HepG2 (cell line): ENCODE data around the gene NTM. TPM values are rescaled to one million over a fixed set of nuclear protein-coding genes. Genes with fewer than 3 reads are reported as not detected.

ENCODE experiments used
- ATAC-seq: fragments of 200-7000 bp; cut with Tn5 transposase; 3 replicates; pipeline ENCODE4 v1.9.1; 2020; ENCODE audit warnings: mild to moderate bottlenecking, moderate library complexity
- BruUV-seq: library from RNA; stranded (reverse); fragments of 400-500 nt; replicated peaks from 2 replicates; lab custom pipeline; 2021; lab: Mats Ljungman, UMichigan
- CTCF ChIA-PET: fragments of 300-600 bp; formaldehyde crosslinking; extraction: SDS; loops from one replicate; lab custom pipeline; 2021; ENCODE audit warnings: low total read pairs, inconsistent platforms, low intra/inter-chr PET ratio; lab: Yijun Ruan, JAX
- POLR2A ChIA-PET: fragments of 350-600 bp; sonication (Branson Sonifier 250); formaldehyde crosslinking; loops from one replicate; lab custom pipeline; 2020; ENCODE audit warnings: antibody characterized with exemption, inconsistent platforms; lab: Yijun Ruan, JAX
- DNase-seq: peaks from one replicate; pipeline ENCODE4 v3.0.0-alpha.2; 2015; ENCODE audit warnings: low spot score
- FAIRE-seq: peaks from 3 replicates; lab custom pipeline; 2011; peaks lifted over from hg19 to GRCh38; lab: Jason Lieb, UNC
- H2AFZ ChIP-seq: one replicate; pipeline ENCODE4 v1.6.1; 2011; ENCODE audit warnings: low read length, inconsistent platforms
- H3K27ac ChIP-seq: fragments of 300-600 bp; 3 replicates; pipeline ENCODE4 v1.8.0; 2011; ENCODE audit warnings: mixed run types, mild to moderate bottlenecking, mixed read lengths, low read length, inconsistent platforms; ENCODE audit not compliant: insufficient read depth; ENCODE audit errors: extremely low read length
- H3K27me3 ChIP-seq, 2 experiments: fragments of 200-600 bp in 1 of 2; 2 replicates in 1 of 2; 3 replicates in 1 of 2; pipeline versions ENCODE4 v1.6.0 to v1.8.0; 2011; ENCODE audit warnings: low read length in 2 of 2, mild to moderate bottlenecking in 2 of 2, moderate library complexity in 2 of 2, inconsistent platforms in 1 of 2; ENCODE audit not compliant: insufficient read depth in 2 of 2, control insufficient read depth in 1 of 2
- H3K36me3 ChIP-seq, 2 experiments: fragments of 200-600 bp in 1 of 2; replicated peaks in 1 of 2; 2 replicates in 1 of 2; 3 replicates in 1 of 2; pipeline versions ENCODE4 v1.5.1 to v1.8.0; 2011; ENCODE audit warnings: low read length in 2 of 2, inconsistent platforms in 1 of 2; ENCODE audit not compliant: insufficient read depth in 2 of 2, control insufficient read depth in 1 of 2
- H3K4me1 ChIP-seq: 2 replicates; pipeline ENCODE4 v1.5.1; 2012; ENCODE audit warnings: low read length, inconsistent platforms; ENCODE audit not compliant: insufficient read depth
- H3K4me2 ChIP-seq: 2 replicates; pipeline ENCODE4 v1.6.0; 2011; ENCODE audit warnings: low read depth, low read length, inconsistent platforms
- H3K4me3 ChIP-seq, 3 experiments: fragments of 200-600 bp in 1 of 3; sonication (generic), shearing (Covaris generic) in 1 of 3; replicated peaks in 1 of 3; 2 replicates each; pipeline ENCODE4 v1.5.1; 2011 to 2016; ENCODE audit warnings: low read length in 3 of 3, inconsistent platforms in 2 of 3, low read depth in 2 of 3, mild to moderate bottlenecking in 2 of 3, control low read depth in 1 of 3, mixed read lengths in 1 of 3; ENCODE audit not compliant: insufficient read depth in 1 of 3
- H3K79me2 ChIP-seq: one replicate; pipeline ENCODE4 v1.6.1; 2011; ENCODE audit warnings: low read length, inconsistent platforms; ENCODE audit not compliant: insufficient read depth
- H3K9ac ChIP-seq: 2 replicates; pipeline ENCODE4 v1.6.0; 2011; ENCODE audit warnings: mild to moderate bottlenecking, low read depth, low read length, inconsistent platforms; ENCODE audit not compliant: insufficient read depth
- H3K9me3 ChIP-seq: 2 replicates; pipeline ENCODE4 v1.5.1; 2012; ENCODE audit warnings: mild to moderate bottlenecking, low read length
- H4K20me1 ChIP-seq: 2 replicates; pipeline ENCODE4 v1.6.0; 2011; ENCODE audit warnings: inconsistent platforms, mild to moderate bottlenecking, low read length, moderate library complexity; ENCODE audit not compliant: insufficient read depth
- GATA4 ChIP-seq: sonication (generic); IDR thresholded peaks from 2 replicates; pipeline ENCODE4 v1.6.1; 2016; ENCODE audit warnings: antibody characterized with exemption, low read depth, borderline replicate concordance
- HIVEP1 ChIP-seq: sonication (generic); formaldehyde crosslinking; IDR thresholded peaks from 2 replicates; pipeline ENCODE4 v1.4.0; 2020; ENCODE audit warnings: mild to moderate bottlenecking, missing genetic modification reagents
- KAT2B ChIP-seq: fragments of 150-350 bp; IDR thresholded peaks from 2 replicates; pipeline ENCODE4 v1.6.1; 2014; ENCODE audit warnings: low read depth, low read length, borderline replicate concordance
- KMT2A ChIP-seq: sonication (generic); formaldehyde crosslinking; IDR thresholded peaks from 2 replicates; pipeline ENCODE4 v1.4.0; 2020; ENCODE audit warnings: missing genetic modification reagents
- MTA1 ChIP-seq: sonication (generic); formaldehyde crosslinking; IDR thresholded peaks from 2 replicates; pipeline ENCODE4 v1.4.0; 2020; ENCODE audit warnings: missing genetic modification reagents, mild to moderate bottlenecking, borderline replicate concordance
- NR2F2 ChIP-seq: IDR thresholded peaks from 2 replicates; pipeline ENCODE4 v1.6.1; 2012; ENCODE audit warnings: low read depth, inconsistent platforms, borderline replicate concordance
- PHF8 ChIP-seq: sonication (generic); formaldehyde crosslinking; IDR thresholded peaks from 2 replicates; pipeline ENCODE4 v1.5.0; 2020; ENCODE audit warnings: missing genetic modification reagents
- RFXANK ChIP-seq: IDR thresholded peaks from 2 replicates; pipeline ENCODE4 v1.6.1; 2016
- SIN3A ChIP-seq: IDR thresholded peaks from 2 replicates; pipeline ENCODE4 v1.6.1; 2011; ENCODE audit warnings: low read depth, mild to moderate bottlenecking, control low read depth, low read length, borderline replicate concordance
- SRY ChIP-seq: sonication (generic); formaldehyde crosslinking; IDR thresholded peaks from 2 replicates; pipeline ENCODE4 v1.8.0; 2022; ENCODE audit warnings: mild to moderate bottlenecking, missing genetic modification reagents
- TIGD3 ChIP-seq: sonication (generic); formaldehyde crosslinking; IDR thresholded peaks from 2 replicates; pipeline ENCODE4 v1.5.1; 2020; ENCODE audit warnings: mild to moderate bottlenecking, missing genetic modification reagents, borderline replicate concordance
- ZBTB26 ChIP-seq: IDR thresholded peaks from 2 replicates; pipeline ENCODE4 v1.6.1; 2016; ENCODE audit warnings: missing compliant biosample characterization, missing genetic modification reagents, borderline replicate concordance
- ZBTB46 ChIP-seq: sonication (generic); formaldehyde crosslinking; IDR thresholded peaks from 2 replicates; pipeline ENCODE4 v1.4.0; 2020; ENCODE audit warnings: mild to moderate bottlenecking, missing genetic modification reagents, borderline replicate concordance
- ZNF142 ChIP-seq: sonication (generic); formaldehyde crosslinking; IDR thresholded peaks from 2 replicates; pipeline ENCODE4 v1.4.0; 2020; ENCODE audit warnings: missing genetic modification reagents
- ZNF44 ChIP-seq: sonication (generic); formaldehyde crosslinking; IDR thresholded peaks from 2 replicates; pipeline ENCODE4 v1.5.1; 2020; ENCODE audit warnings: mild to moderate bottlenecking, missing genetic modification reagents
- ZNF562 ChIP-seq: sonication (generic); formaldehyde crosslinking; IDR thresholded peaks from 2 replicates; pipeline ENCODE4 v1.8.0; 2022; ENCODE audit warnings: missing genetic modification reagents, borderline replicate concordance
- WGBS: methylation state at CpG from one replicate; pipeline ENCODE4 v1.1.6; 2017; ENCODE audit warnings: low lambda C conversion rate; 5-methylcytosine and 5-hydroxymethylcytosine counted together
- in situ Hi-C: cut with HindIII; loops from 2 replicates; pipeline ENCODE4 v1.10.0; 2017; ENCODE audit warnings: low pct_unique_long_range_greater_than_20kb; ENCODE audit not compliant: extremely low pct_ligation_motif_present
- intact Hi-C: fragments of 100-400 bp; cut with micrococcal nuclease; formaldehyde crosslinking; loops from one replicate; pipeline ENCODE4 v1.10.0; 2022; ENCODE audit not compliant: unreplicated experiment
- polyA plus RNA-seq, 8 experiments: library from polyadenylated mRNA; depleted of rRNA in 3 of 8; stranded (reverse) in 7 of 8; unstranded in 1 of 8; fragments of >200 nt; fragmentation: Illumina TruSeq in 4 of 8; extraction: Trizol in 4 of 8; gene quantifications; 2 replicates each; pipeline versions ENCODE4 v1.2.1 to v1.2.3, GENCODE V29; 2011 to 2016; ENCODE audit warnings: low read depth in 4 of 8, missing spikeins in 1 of 8, mixed read lengths in 1 of 8; ENCODE audit not compliant: insufficient read depth in 1 of 8
- total RNA-seq, 5 experiments: library from RNA; depleted of rRNA; stranded (reverse); fragments of >200 nt; fragmentation: Illumina TruSeq; extraction: Trizol; gene quantifications; 2 replicates each; pipeline ENCODE4 v1.2.3, GENCODE V29; 2016; ENCODE audit warnings: low read depth in 1 of 5

Gene NTM
- total and polyA plus RNA-seq, 2 of the 13 experiments (the other 11 are each of a cell fraction or from before 2014, with no cell fraction given) = not detected

- DNase-seq (no peak), ATAC-seq (no peak), FAIRE-seq (no peak)
- BruUV-seq = no TSS peak
- ChIA-PET POLR2A (no interaction called here), CTCF (no interaction called here)
- Histone ChIP-seq H3K9me3 (no peaks in the 10 kb centered on the region), H3K27me3 (peaks cover 1 to 22% of the 10 kb centered on the region in 2 experiments; a peak in 3 of 5 replicates), H3K79me2 (no peaks in the 10 kb centered on the region), H3K36me3 (no peaks in the 10 kb centered on the region), H3K4me2 (no peak overlapping the region), H3K27ac (no peak overlapping the region), H2AFZ (no peak overlapping the region), H3K4me1 (no peaks in the 10 kb centered on the region), H3K9ac (no peak overlapping the region), H3K4me3 (no peak overlapping the region), H4K20me1 (0 out of 2 replicates have a peak, but pooled peaks cover 2% of the 10 kb centered on the region)
- in situ Hi-C loops (no loop called here), intact Hi-C loops (no loop called here)
- 6% methylated on average over 6 of the region's 6 CpGs for WGBS
- TF ChIP-seq ZNF142 (no peak), GATA4 (no peak), ZNF562 (CRISPR knock-in tag) (no peak), KAT2B (no peak), SIN3A (no peak), RFXANK (CRISPR knock-in tag) (no peak), MTA1 (CRISPR knock-in tag) (no peak), ZNF44 (CRISPR knock-in tag) (no peak), ZBTB26 (CRISPR knock-in tag) (no peak), KMT2A (CRISPR knock-in tag) (no peak), ZBTB46 (CRISPR knock-in tag) (no peak), TIGD3 (CRISPR knock-in tag) (no peak), PHF8 (CRISPR knock-in tag) (no peak), SRY (CRISPR knock-in tag) (no peak), HIVEP1 (CRISPR knock-in tag) (no peak), NR2F2 (no peak)
Measured at GRCh38 chr11:131533998-131534397, 163.6 kb downstream of the NTM start.
